GM12801 (cell line): ENCODE measurements around the gene DHRS11.

Experiments used
- CTCF ChIP-seq: IDR thresholded peaks from one replicate; pipeline ENCODE4 v1.5.1; 2011; ENCODE audit warnings: control low read depth; ENCODE audit not compliant: insufficient read length; ENCODE audit errors: extremely low read depth

DHRS11 gene

GRCh38 chr17:36632916-36633771, 41.5 kb downstream of the DHRS11 start:
- no peak for TF ChIP-seq CTCF

GRCh38 chr17:36640346-36640745, 48.7 kb downstream of the DHRS11 start:
- TF ChIP-seq CTCF = no peak

- no peak for TF ChIP-seq CTCF
These were observed 49.2 kb downstream of the DHRS11 start for GRCh38 chr17:36640836-36641235.

GRCh38 chr17:36641331-36641876, 49.7 kb downstream of the DHRS11 start:
- TF ChIP-seq CTCF = no peak

GRCh38 chr17:36641877-36642845, 50.5 kb downstream of the DHRS11 start:
- TF ChIP-seq CTCF = no peak

- TF ChIP-seq CTCF = no peak
These were observed 51.5 kb downstream of the DHRS11 start for GRCh38 chr17:36643086-36643685.
